Karpas-422 (cell line): ENCODE measurements around the gene PSMD10. TPM values are rescaled to one million over a fixed set of nuclear protein-coding genes. Genes with fewer than 3 reads are reported as not detected.

Source experiments
- DNase-seq: peaks from one replicate; pipeline ENCODE4 v3.0.0-alpha.2; 2015
- H2AFZ ChIP-seq: fragments of 200-600 bp; sonication (generic); 2 replicates; pipeline ENCODE4 v1.6.1; 2014; ENCODE audit warnings: antibody characterized with exemption, low read length, mixed read lengths
- H3K27ac ChIP-seq: fragments of 200-600 bp; sonication (generic); 2 replicates; pipeline ENCODE4 v1.5.1; 2014; ENCODE audit warnings: mild to moderate bottlenecking, low read length, moderate library complexity
- H3K27me3 ChIP-seq: fragments of 200-600 bp; sonication (generic); 2 replicates; pipeline ENCODE4 v1.6.1; 2014; ENCODE audit warnings: low read length, mixed read lengths
- H3K36me3 ChIP-seq: fragments of 200-600 bp; sonication (generic); 2 replicates; pipeline ENCODE4 v1.6.1; 2014; ENCODE audit warnings: low read length, mixed read lengths; ENCODE audit not compliant: insufficient read depth
- H3K4me1 ChIP-seq: fragments of 200-600 bp; sonication (generic); 2 replicates; pipeline ENCODE4 v1.6.1; 2014; ENCODE audit warnings: mild to moderate bottlenecking, low read length, mixed read lengths
- H3K4me2 ChIP-seq: fragments of 200-600 bp; sonication (generic); 2 replicates; pipeline ENCODE4 v1.6.1; 2014; ENCODE audit warnings: low read length, low read depth, mild to moderate bottlenecking; ENCODE audit not compliant: poor library complexity, severe bottlenecking
- H3K4me3 ChIP-seq: fragments of 200-600 bp; sonication (generic); 2 replicates; pipeline ENCODE4 v1.5.1; 2014; ENCODE audit warnings: mild to moderate bottlenecking, antibody characterized with exemption, low read length, mixed read lengths
- H3K79me2 ChIP-seq: fragments of 200-600 bp; sonication (generic); 2 replicates; pipeline ENCODE4 v1.6.1; 2014; ENCODE audit warnings: mild to moderate bottlenecking, low read length, mixed read lengths
- H3K9ac ChIP-seq: fragments of 200-600 bp; sonication (generic); 2 replicates; pipeline ENCODE4 v1.6.0; 2014; ENCODE audit warnings: low read length
- H3K9me2 ChIP-seq: fragments of 200-600 bp; sonication (generic), shearing (Covaris generic); replicated peaks from 2 replicates; pipeline ENCODE4 v1.6.0; 2014; ENCODE audit warnings: mild to moderate bottlenecking, low read length, moderate library complexity; ENCODE audit not compliant: insufficient read depth
- H3K9me3 ChIP-seq: fragments of 300-700, 200-600 bp; sonication (generic); 2 replicates; pipeline ENCODE4 v1.6.1; 2014; ENCODE audit warnings: low read length, mixed read lengths
- H4K20me1 ChIP-seq: fragments of 200-600 bp; sonication (generic); 2 replicates; pipeline ENCODE4 v1.6.1; 2014; ENCODE audit warnings: mild to moderate bottlenecking, antibody characterized with exemption, low read length, low read depth; ENCODE audit not compliant: insufficient read depth
- total RNA-seq: library from RNA; depleted of rRNA; stranded (reverse); fragments of >200 nt; shearing (Covaris generic); gene quantifications from 2 replicates; pipeline ENCODE4 v1.2.3, GENCODE V29; 2014; ENCODE audit warnings: low replicate concordance

The PSMD10 gene
- total RNA-seq, 1 experiment from 2014 or later: 60.8 TPM

- H4K20me1 ChIP-seq: no peaks in the 10 kb centered on the region
- H3K4me1 ChIP-seq: peaks cover 9% of the 10 kb centered on the region
- peak overlapping the region; percentile 67 for H3K9ac ChIP-seq
- peaks cover 4% of the 10 kb centered on the region; the same call in 1 of the 2 replicates for H3K36me3 ChIP-seq
- no peaks in the 10 kb centered on the region for H3K27me3 ChIP-seq
- peak; percentile 50 for DNase-seq
- H3K4me3 ChIP-seq: peak overlapping the region; percentile 65
- no peaks in the 10 kb centered on the region for H3K9me3 ChIP-seq
- peak overlapping the region; percentile 48; the same call in 1 of the 2 replicates for H2AFZ ChIP-seq
- no peak overlapping the region for H3K27ac ChIP-seq
- peak overlapping the region; percentile 71 for H3K4me2 ChIP-seq
- H3K79me2 ChIP-seq: peaks cover 24% of the 10 kb centered on the region
- H3K9me2 ChIP-seq: no peaks in the 10 kb centered on the region
Observed at GRCh38 chrX:108091878-108092291, 543 bp upstream of the PSMD10 start.

- H3K27ac ChIP-seq: peak overlapping the region; percentile 25
- peaks cover 24% of the 10 kb centered on the region for H3K79me2 ChIP-seq
- H3K9me2 ChIP-seq: no peaks in the 10 kb centered on the region
Observed at GRCh38 chrX:108090491-108091263, 665 bp downstream of the PSMD10 start.

GRCh38 chrX:108088511-108088910 is 2.8 kb downstream of the PSMD10 start:
- Histone ChIP-seq H3K4me2 (no peak overlapping the region), H2AFZ (no peak overlapping the region), H4K20me1 (no peaks in the 10 kb centered on the region), H3K27ac (no peak overlapping the region), H3K79me2 (peaks cover 24% of the 10 kb centered on the region), H3K36me3 (peaks cover 7% of the 10 kb centered on the region; the same call in 1 of the 2 replicates), H3K9me3 (no peaks in the 10 kb centered on the region), H3K9ac (no peak overlapping the region), H3K4me3 (no peak overlapping the region), H3K4me1 (peaks cover 9% of the 10 kb centered on the region), H3K27me3 (no peaks in the 10 kb centered on the region), H3K9me2 (no peaks in the 10 kb centered on the region)
- no peak for DNase-seq

More at GRCh38 chrX:108090491-108091263, 665 bp downstream of the PSMD10 start:
- Histone ChIP-seq H3K4me1 (peaks cover 9% of the 10 kb centered on the region), H4K20me1 (no peaks in the 10 kb centered on the region), H3K27me3 (no peaks in the 10 kb centered on the region), H3K9ac (peak overlapping the region; percentile 60), H3K9me3 (no peaks in the 10 kb centered on the region), H3K4me2 (peak overlapping the region; percentile 52), H3K36me3 (peaks cover 4% of the 10 kb centered on the region; the same call in 1 of the 2 replicates), H3K4me3 (peak overlapping the region; percentile 65), H2AFZ (no peak overlapping the region; the same call in 1 of the 2 replicates)
- peak; percentile 44 for DNase-seq

- no peaks in the 10 kb centered on the region for H4K20me1 ChIP-seq
- DNase-seq: no peak
- no peak overlapping the region for H3K27ac ChIP-seq
- no peak overlapping the region for H3K4me2 ChIP-seq
- no peak overlapping the region for H2AFZ ChIP-seq
- peaks cover 9% of the 10 kb centered on the region for H3K4me1 ChIP-seq
- no peaks in the 10 kb centered on the region for H3K9me3 ChIP-seq
- H3K4me3 ChIP-seq: no peak overlapping the region
- peaks cover 24% of the 10 kb centered on the region for H3K79me2 ChIP-seq
- no peak overlapping the region for H3K9ac ChIP-seq
- H3K9me2 ChIP-seq: no peaks in the 10 kb centered on the region
- peaks cover 7% of the 10 kb centered on the region; the same call in 1 of the 2 replicates for H3K36me3 ChIP-seq
- no peaks in the 10 kb centered on the region for H3K27me3 ChIP-seq
Observed at GRCh38 chrX:108087792-108088191, 3.5 kb downstream of the PSMD10 start.

- no peaks in the 10 kb centered on the region for H3K27me3 ChIP-seq
- no peak overlapping the region for H3K9ac ChIP-seq
- H3K9me2 ChIP-seq: no peaks in the 10 kb centered on the region
- 0 out of 2 replicates have a peak, but pooled peaks cover 3% of the 10 kb centered on the region for H3K36me3 ChIP-seq
- H3K4me3 ChIP-seq: no peak overlapping the region
- DNase-seq: peak; percentile 14
- H3K79me2 ChIP-seq: no peaks in the 10 kb centered on the region
- no peaks in the 10 kb centered on the region for H4K20me1 ChIP-seq
- H3K4me1 ChIP-seq: no peaks in the 10 kb centered on the region
- H2AFZ ChIP-seq: no peak overlapping the region
- H3K4me2 ChIP-seq: no peak overlapping the region
- H3K9me3 ChIP-seq: no peaks in the 10 kb centered on the region
- no peak overlapping the region for H3K27ac ChIP-seq
Observed at GRCh38 chrX:108081110-108081509, 10.2 kb downstream of the PSMD10 start.

- Histone ChIP-seq H3K36me3 (no peaks in the 10 kb centered on the region), H3K4me1 (no peaks in the 10 kb centered on the region), H3K27me3 (no peaks in the 10 kb centered on the region), H3K27ac (no peak overlapping the region), H3K9ac (no peak overlapping the region), H3K4me2 (no peak overlapping the region), H3K9me3 (no peaks in the 10 kb centered on the region), H4K20me1 (no peaks in the 10 kb centered on the region), H2AFZ (no peak overlapping the region), H3K9me2 (no peaks in the 10 kb centered on the region), H3K79me2 (no peaks in the 10 kb centered on the region), H3K4me3 (no peak overlapping the region)
- DNase-seq: no peak
Observed at GRCh38 chrX:108072746-108073145, 18.6 kb downstream of the PSMD10 start.

- Histone ChIP-seq H3K9ac (no peak overlapping the region), H3K4me3 (no peak overlapping the region), H3K36me3 (no peaks in the 10 kb centered on the region), H3K4me1 (no peaks in the 10 kb centered on the region), H3K9me3 (no peaks in the 10 kb centered on the region), H3K79me2 (no peaks in the 10 kb centered on the region), H3K9me2 (no peaks in the 10 kb centered on the region), H2AFZ (peak overlapping the region; percentile 46; the same call in 1 of the 2 replicates), H4K20me1 (no peaks in the 10 kb centered on the region), H3K27me3 (no peaks in the 10 kb centered on the region), H3K4me2 (no peak overlapping the region), H3K27ac (no peak overlapping the region)
- no peak for DNase-seq
Observed at GRCh38 chrX:108071578-108071977, 19.8 kb downstream of the PSMD10 start.

- Histone ChIP-seq H3K9me2 (no peaks in the 10 kb centered on the region), H3K36me3 (no peaks in the 10 kb centered on the region), H3K27ac (no peak overlapping the region), H3K4me2 (no peak overlapping the region), H4K20me1 (no peaks in the 10 kb centered on the region), H3K27me3 (no peaks in the 10 kb centered on the region), H2AFZ (no peak overlapping the region), H3K9me3 (no peaks in the 10 kb centered on the region), H3K79me2 (no peaks in the 10 kb centered on the region), H3K4me1 (no peaks in the 10 kb centered on the region), H3K4me3 (no peak overlapping the region), H3K9ac (no peak overlapping the region)
- no peak for DNase-seq
Observed at GRCh38 chrX:108070891-108071290, 20.5 kb downstream of the PSMD10 start.
